Measurements from ENCODE around the gene ROR2.

DNA sequence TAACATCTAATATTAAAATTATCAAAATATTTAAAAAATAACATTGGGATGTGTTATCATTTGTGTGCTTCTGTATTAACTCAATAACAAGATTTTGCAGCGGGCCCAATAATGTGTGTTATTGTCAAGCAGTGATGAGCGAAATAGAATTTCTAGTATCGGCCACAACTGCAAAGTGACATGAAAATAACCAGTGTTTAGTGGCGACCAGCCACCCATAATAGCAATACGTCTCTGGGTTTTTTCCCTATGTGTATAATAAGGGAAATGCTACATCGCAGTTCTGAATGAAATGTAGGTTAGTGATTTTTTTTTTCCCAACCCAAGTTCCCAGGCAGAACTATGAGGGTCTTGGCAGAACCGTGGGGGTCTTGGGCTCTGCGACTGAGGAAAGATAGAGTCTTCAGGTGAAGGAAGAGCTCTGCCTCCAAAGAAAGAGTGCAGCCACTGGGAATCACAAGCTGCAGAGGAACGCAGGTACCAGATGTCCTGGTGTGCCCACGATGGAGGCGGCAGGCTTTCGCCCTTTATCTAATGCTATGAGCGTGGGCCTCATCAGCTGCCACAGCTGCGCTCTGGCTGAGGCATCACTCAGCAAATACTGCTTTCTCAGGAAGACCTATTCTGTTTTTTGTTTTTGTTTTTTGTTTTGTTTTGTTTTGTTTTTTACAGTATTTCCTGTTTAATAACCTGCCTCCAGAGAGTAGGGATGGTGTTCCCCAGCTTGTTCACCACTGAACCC is 235.0 kb downstream of the ROR2 start:
- TF ChIP-seq, protein P1, sequence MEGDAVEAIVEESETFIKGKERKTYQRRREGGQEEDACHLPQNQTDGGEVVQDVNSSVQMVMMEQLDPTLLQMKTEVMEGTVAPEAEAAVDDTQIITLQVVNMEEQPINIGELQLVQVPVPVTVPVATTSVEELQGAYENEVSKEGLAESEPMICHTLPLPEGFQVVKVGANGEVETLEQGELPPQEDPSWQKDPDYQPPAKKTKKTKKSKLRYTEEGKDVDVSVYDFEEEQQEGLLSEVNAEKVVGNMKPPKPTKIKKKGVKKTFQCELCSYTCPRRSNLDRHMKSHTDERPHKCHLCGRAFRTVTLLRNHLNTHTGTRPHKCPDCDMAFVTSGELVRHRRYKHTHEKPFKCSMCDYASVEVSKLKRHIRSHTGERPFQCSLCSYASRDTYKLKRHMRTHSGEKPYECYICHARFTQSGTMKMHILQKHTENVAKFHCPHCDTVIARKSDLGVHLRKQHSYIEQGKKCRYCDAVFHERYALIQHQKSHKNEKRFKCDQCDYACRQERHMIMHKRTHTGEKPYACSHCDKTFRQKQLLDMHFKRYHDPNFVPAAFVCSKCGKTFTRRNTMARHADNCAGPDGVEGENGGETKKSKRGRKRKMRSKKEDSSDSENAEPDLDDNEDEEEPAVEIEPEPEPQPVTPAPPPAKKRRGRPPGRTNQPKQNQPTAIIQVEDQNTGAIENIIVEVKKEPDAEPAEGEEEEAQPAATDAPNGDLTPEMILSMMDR (IDR thresholded peaks at IDR 0.05) = no peak
- no peak for TF ChIP-seq POLR2A (IDR thresholded peaks at IDR 0.05)
